Measurements from ENCODE around the gene SLC6A9. TPM values are rescaled to one million over a fixed set of nuclear protein-coding genes. Genes with fewer than 3 reads are reported as not detected.

Gene SLC6A9
- total RNA-seq, 3 donors from 2014 or later (not counting 1 experiment from before 2014, with no cell fraction given): 0.29 to 0.55 TPM; not detected in 1

- ATAC-seq (no peak), DNase-seq (no peak)
- TF ChIP-seq CTCF (IDR thresholded peaks at IDR 0.05): no peak
- H3K4me1 ChIP-seq (ENCODE audit: control insufficient read depth, insufficient read depth, low read length): peaks cover 26% of the 10 kb centered on the region
- no peak overlapping the region for H3K4me3 ChIP-seq (ENCODE audit: low read length)
- intact Hi-C loops (cut with micrococcal nuclease): loop anchor here (1.0 kb wide), 1 partner anchor 23 kb away; the partner anchor contains the start of gene IPO13
- peak overlapping the region; percentile 95 for H3K4me3 Mint-ChIP-seq
- no peaks in the 10 kb centered on the region for H3K9me3 ChIP-seq (ENCODE audit: control insufficient read depth, insufficient read depth, low read length)
- H3K9me3 Mint-ChIP-seq: no peaks in the 10 kb centered on the region
- H3K27me3 ChIP-seq (ENCODE audit: control insufficient read depth, insufficient read depth, low read length): no peaks in the 10 kb centered on the region
- H3K27ac ChIP-seq (ENCODE audit: low read length): no peak overlapping the region
- WGBS (ENCODE audit: insufficient coverage): 65% methylated on average over 7 of the region's 7 CpGs
- H3K4me1 Mint-ChIP-seq: peaks cover 34% of the 10 kb centered on the region in 2 donors
- H3K36me3 ChIP-seq (ENCODE audit: control insufficient read depth, insufficient read depth, low read length): peaks cover 3% of the 10 kb centered on the region
- no peaks in the 10 kb centered on the region for H3K27me3 Mint-ChIP-seq (ENCODE audit: low read depth in 2 of 2)
- no peaks in the 10 kb centered on the region for H3K36me3 Mint-ChIP-seq
- H3K27ac Mint-ChIP-seq: peak overlapping the region; percentile 75 to 82
Measured at GRCh38 chr1:43969416-43969745, 61.9 kb downstream of the SLC6A9 start.

- WGBS (ENCODE audit: insufficient coverage): 94% methylated on average over 6 of the region's 6 CpGs
- intact Hi-C loops (cut with micrococcal nuclease): no loop called here
- no peak overlapping the region for H3K27ac Mint-ChIP-seq
- H3K4me1 Mint-ChIP-seq: peaks cover 24 to 25% of the 10 kb centered on the region in 2 donors
- peak in 1 of 2 donors; percentile 56 for DNase-seq
- no peak overlapping the region for H3K27ac ChIP-seq (ENCODE audit: low read length)
- peaks cover 20% of the 10 kb centered on the region for H3K4me1 ChIP-seq (ENCODE audit: control insufficient read depth, insufficient read depth, low read length)
- peaks cover 3% of the 10 kb centered on the region for H3K36me3 ChIP-seq (ENCODE audit: control insufficient read depth, insufficient read depth, low read length)
- no peak overlapping the region for H3K4me3 ChIP-seq (ENCODE audit: low read length)
- no peaks in the 10 kb centered on the region for H3K27me3 Mint-ChIP-seq (ENCODE audit: low read depth in 2 of 2)
- ATAC-seq: no peak
- H3K9me3 Mint-ChIP-seq: no peaks in the 10 kb centered on the region
- H3K27me3 ChIP-seq (ENCODE audit: control insufficient read depth, insufficient read depth, low read length): no peaks in the 10 kb centered on the region
- TF ChIP-seq CTCF (IDR thresholded peaks at IDR 0.05): no peak
- no peaks in the 10 kb centered on the region for H3K36me3 Mint-ChIP-seq
- no peaks in the 10 kb centered on the region for H3K9me3 ChIP-seq (ENCODE audit: control insufficient read depth, insufficient read depth, low read length)
- H3K4me3 Mint-ChIP-seq: no peak overlapping the region
Measured at GRCh38 chr1:43968348-43968948, 62.8 kb downstream of the SLC6A9 start.

- Histone ChIP-seq H3K36me3 (ENCODE audit: control insufficient read depth, insufficient read depth, low read length) (peaks cover 9% of the 10 kb centered on the region), H3K27me3 (ENCODE audit: control insufficient read depth, insufficient read depth, low read length) (no peaks in the 10 kb centered on the region), H3K9me3 (ENCODE audit: control insufficient read depth, insufficient read depth, low read length) (no peaks in the 10 kb centered on the region), H3K27ac (ENCODE audit: low read length) (no peak overlapping the region), H3K4me1 (ENCODE audit: control insufficient read depth, insufficient read depth, low read length) (peaks cover 10% of the 10 kb centered on the region), H3K4me3 (ENCODE audit: low read length) (no peak overlapping the region)
- Mint-ChIP-seq H3K4me3 (no peak overlapping the region), H3K27me3 (ENCODE audit: low read depth in 2 of 2) (no peaks in the 10 kb centered on the region), H3K9me3 (no peaks in the 10 kb centered on the region), H3K4me1 (peaks cover 11 to 13% of the 10 kb centered on the region in 2 donors), H3K36me3 (no peaks in the 10 kb centered on the region), H3K27ac (no peak overlapping the region)
- intact Hi-C loops (cut with micrococcal nuclease): no loop called here
- TF ChIP-seq CTCF (IDR thresholded peaks at IDR 0.05): no peak
- no peak for ATAC-seq
- no peak for DNase-seq
- WGBS (ENCODE audit: insufficient coverage): 96% methylated on average over 3 of the region's 3 CpGs
Measured at GRCh38 chr1:43965316-43965715, 65.9 kb downstream of the SLC6A9 start.

GRCh38 chr1:43963890-43964289 is 67.4 kb downstream of the SLC6A9 start:
- Mint-ChIP-seq H3K4me1 (no peaks in the 10 kb centered on the region), H3K36me3 (no peaks in the 10 kb centered on the region), H3K9me3 (no peaks in the 10 kb centered on the region), H3K27ac (no peak overlapping the region), H3K27me3 (ENCODE audit: low read depth in 2 of 2) (no peaks in the 10 kb centered on the region), H3K4me3 (no peak overlapping the region)
- 92% methylated on average over 4 of the region's 5 CpGs for whole genome bisulfite sequencing (ENCODE audit: insufficient coverage)
- H3K4me3 ChIP-seq (ENCODE audit: low read length): no peak overlapping the region
- H3K9me3 ChIP-seq (ENCODE audit: control insufficient read depth, insufficient read depth, low read length): no peaks in the 10 kb centered on the region
- no peak for DNase-seq
- H3K27me3 ChIP-seq (ENCODE audit: control insufficient read depth, insufficient read depth, low read length): no peaks in the 10 kb centered on the region
- H3K4me1 ChIP-seq (ENCODE audit: control insufficient read depth, insufficient read depth, low read length): no peaks in the 10 kb centered on the region
- TF ChIP-seq CTCF (IDR thresholded peaks at IDR 0.05): no peak
- peaks cover 12% of the 10 kb centered on the region for H3K36me3 ChIP-seq (ENCODE audit: control insufficient read depth, insufficient read depth, low read length)
- intact Hi-C loops (cut with micrococcal nuclease): no loop called here
- ATAC-seq: no peak
- H3K27ac ChIP-seq (ENCODE audit: low read length): no peak overlapping the region
